ENCODE results near the gene SH3PXD2B.
"Not testable (repeated sequence)": the region's sequence is repeated elsewhere in the genome, so short reads cannot be mapped to it uniquely, and the experiment has no call there.

The SH3PXD2B gene

DNA sequence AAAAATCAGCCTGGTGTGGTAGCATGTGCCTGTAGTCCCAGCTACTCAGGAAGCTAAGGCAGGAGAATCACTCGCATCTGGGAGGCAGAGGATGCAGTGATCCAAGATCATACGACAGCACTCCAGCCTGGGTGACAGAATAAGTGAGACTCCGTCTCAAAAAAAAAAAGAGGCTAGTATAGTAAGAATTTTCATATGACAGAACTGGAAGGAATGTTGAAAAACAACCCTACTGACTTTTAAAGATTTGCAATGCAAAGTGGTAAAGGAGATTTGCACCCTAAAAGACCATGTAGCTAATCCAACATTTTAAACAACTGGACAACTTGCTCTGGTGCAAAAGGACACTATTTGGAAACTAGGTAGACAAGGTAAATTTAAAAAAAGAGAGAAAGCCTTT is 58.1 kb downstream of the SH3PXD2B start:
- DNase-seq, result no peak

DNA sequence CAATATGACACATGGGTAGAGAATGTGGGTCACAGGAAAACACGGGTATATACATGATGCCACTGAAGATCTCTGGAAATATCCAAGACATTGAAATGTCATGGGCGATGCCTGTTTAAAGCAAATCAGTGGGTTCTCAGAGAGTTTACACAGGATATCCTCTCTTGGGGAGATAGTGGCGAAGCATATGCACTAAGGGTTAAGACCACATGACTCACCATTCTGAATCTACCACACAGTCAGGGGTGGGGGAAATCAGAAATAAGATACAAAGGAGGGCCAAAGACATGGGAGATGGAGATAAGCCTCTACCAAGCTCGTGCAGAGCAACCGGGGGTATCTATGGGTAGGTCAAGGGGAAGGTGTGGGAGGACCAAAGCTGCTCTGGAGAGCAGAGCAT is 58.8 kb downstream of the SH3PXD2B start:
- DNase-seq, result no peak

DNA sequence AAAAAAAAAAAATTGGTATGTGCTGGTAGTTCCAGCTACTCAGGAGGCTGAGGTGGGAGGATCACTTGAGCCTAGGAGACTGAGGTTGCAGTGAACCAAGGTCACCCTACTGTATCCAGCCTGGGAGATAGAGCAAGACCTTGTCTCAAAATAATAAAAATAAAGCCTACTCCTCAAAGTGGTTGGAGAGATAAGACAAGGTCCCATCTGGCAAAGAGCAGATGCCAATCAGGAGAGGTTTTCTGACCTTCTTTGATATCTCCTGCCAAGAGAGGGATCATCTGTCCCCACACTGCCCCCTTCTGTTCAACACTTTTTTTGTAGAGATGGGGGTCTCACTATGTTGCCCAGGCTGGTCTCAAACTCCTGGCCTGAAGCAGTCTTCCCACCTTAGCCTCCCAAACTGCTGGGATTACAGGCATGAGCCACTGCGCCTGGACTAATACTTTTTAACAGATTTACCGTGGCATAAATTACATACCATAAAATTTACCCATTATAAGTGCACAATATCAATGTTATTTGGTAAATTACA is 64.7 kb downstream of the SH3PXD2B start:
- DNase-seq, result no peak

DNA sequence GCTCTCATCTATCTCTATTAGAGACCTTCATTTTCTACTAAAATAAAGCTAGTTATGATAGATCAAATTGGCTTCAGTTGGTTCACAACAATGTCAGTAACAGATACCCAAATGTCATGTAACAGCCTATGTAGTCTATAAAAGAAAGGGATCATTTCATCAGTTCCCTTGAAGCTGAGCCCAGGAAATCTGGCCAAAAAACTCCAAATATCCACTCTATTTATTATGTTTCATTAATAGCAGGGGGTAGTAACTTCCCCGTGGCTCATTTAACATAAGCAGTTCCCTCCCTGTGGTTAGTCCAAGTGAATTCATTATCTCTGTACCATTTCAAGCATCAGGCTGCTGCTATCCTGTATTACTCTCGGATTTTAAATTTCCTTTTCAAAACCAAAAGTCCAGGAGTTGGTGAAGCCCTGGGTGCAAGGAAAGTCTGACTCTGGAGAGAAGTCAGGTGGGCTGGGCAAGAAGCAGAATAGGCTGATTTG is 66.0 kb downstream of the SH3PXD2B start:
- no peak for DNase-seq

DNA sequence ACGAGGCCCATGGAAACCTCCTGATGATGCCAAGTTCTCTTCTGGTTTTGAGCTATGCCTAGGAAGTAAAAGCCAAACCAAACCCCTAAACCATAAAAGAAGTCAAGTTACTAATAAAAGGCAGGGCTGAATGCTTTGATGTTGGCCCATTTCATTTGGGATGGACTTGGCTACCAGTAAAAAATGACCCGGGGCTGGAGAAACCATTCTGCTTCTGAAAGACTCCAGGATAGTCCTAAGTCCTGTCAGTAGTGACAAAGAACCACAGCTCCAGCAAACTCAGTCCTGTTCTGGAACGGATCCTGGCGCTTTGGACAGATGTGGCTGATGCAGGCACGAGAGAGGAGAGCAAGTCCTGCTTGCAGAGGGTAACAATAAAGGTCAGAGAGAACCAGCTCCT is 68.6 kb downstream of the SH3PXD2B start:
- no peak for DNase-seq

DNA sequence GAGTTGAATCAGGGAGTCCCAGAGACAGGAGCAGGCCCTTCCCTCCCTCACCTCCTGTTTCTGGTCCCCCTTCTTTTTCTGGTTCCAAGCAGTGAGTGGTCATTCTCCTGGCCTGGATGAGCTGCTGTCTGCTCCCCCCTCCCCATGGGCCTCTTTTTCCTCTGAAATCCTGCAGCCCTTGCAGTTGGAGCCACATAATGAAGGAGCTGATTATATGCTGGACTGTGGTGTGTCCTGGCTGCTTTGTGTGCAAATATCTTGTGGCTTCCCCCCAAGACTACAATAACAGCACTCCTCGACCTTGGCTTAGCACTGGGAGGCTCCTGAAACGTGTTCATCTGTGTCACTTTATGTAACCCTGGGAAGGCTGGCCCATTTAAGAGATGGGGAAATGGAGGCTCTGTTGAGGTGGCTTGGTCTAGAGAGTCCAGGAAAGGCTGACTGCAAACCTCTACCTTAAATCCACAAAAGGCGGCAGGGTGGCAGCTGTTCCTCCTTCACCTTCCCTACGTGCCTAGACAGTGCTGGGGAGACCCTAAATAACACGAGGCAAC is 69.2 kb downstream of the SH3PXD2B start:
- no peak for DNase-seq

DNA sequence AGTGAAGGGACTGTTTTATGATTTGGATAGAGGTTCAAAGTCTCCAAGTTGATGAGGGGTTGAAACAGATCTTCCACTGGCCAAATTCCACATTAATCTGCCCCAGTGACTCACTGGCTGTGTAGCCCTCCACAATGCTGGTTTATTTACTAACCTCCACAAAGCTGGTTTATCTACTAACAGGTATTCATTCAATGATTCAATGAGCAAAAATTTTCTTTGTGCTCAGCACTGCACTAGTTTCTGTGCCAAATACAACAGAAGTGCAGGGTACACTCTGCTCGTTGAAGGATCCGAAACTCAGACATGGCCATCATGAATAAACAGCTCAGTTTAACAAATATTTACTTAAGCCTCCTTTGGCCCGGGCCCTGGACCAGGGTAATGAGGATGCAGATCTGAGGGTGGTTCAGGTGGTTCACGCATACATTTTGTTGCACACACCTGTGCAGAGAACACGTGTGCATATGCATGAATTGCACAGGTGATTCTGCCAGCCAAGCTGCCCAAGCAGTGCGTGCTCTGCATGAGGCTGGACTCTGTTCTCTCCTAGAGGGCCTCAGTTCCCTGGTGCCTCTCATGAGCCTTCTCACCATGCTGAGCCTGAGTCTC is 71.0 kb downstream of the SH3PXD2B start:
- peak in 1 of 2 experiments; percentile 41 for DNase-seq

DNA sequence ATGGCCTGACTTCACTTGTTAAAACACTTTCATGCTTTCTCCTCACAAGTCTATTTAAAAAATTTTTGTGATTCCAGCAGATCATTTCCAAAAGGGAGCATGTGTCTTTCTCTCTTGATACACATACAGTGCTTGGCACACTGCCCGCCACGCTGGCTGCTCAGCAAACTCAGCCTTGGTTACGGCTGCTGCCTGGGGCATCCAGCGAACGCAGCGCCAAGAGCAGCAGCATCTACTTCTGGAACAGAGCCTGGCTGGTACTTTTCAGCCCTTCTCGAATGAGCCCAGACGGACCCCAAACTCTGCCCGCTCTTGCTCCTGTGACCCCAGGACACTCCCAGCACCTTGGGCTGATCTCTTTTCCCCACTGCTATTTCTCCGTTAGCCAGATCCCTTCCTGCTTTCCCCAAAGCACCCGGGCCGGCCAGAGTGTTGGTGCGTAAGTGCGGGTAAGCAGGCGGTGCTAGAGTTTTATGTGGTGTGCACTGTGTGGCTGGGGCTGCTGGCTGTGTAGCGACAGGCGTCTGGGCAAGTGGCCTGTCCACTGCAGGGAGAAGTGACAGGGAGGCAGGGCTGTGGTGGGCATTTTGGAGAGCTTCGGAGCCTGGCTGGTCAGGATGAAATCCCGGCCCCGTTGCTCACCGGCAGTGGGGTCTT is 73.2 kb downstream of the SH3PXD2B start:
- peak; percentile 46 to 77 for DNase-seq

DNA sequence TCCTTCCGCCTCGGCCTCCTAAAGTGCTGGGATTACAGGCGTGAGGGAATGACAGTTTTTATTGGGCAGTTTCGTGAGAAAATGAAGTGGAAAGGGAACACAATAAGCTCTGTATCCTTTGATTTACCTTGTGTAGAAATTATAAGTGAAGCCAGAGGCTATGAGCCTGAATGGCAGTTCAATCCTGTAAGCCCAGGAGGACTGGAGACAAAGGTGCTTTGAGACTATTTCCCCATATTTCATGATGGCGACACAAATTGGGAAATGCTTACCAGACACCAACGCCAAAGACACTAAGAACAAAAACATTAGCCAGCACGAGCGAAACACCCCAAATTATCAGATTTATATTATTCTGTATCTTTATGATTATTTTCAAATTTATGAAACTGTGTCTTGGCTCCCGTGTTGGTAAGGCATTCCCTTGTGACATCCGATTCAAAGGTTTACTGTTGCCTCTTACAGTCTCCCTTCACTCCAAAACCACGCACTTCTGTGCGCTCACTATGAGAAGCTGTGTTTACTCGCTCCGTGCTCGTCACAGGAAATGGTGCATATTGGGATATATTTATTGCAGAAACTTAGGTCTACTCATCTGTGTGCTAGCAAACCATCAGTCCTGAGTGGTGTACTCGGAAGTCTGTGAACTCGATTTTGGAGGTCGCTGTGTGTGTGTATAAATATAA is 73.9 kb downstream of the SH3PXD2B start:
- no peak for DNase-seq

DNA sequence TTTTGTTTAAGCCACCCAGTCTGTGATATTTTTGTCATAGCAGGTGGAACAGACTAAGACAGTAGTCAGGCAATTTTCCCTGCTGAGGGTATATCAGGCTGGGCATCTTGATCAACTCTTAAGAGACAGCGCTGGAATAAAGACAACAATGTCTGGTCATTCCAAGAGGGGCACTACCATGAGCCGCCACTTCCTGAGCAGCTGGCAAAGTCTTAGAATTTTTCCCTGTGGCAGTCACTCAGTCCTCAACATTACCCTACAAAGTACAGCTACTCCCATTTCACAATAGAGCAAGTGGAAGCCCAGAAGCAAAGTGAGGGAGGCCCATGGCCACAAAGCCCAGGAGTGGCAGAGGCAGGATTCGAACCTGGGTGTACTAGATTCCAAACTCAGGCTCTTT is 74.8 kb downstream of the SH3PXD2B start:
- no peak for DNase-seq

DNA sequence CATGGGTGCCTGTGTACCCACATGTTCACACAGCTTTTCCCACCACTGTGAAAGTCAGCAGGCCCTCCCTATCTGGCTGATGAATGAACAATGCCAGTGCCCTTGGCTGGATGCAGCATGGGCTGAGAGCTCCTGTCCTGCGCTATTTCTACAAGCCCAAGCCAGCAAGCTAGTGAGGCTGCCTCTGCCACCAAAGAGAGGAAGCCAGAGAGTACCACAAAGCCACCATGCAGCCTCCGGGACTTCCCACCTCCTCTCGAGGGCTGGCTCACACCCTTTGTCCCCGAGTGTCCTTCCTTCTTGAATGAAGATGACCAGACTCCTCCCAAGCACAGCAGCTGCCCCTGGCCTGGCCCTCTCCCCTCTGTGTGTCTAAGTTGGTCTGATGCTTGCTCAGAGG is 76.5 kb downstream of the SH3PXD2B start:
- no peak for DNase-seq

DNA sequence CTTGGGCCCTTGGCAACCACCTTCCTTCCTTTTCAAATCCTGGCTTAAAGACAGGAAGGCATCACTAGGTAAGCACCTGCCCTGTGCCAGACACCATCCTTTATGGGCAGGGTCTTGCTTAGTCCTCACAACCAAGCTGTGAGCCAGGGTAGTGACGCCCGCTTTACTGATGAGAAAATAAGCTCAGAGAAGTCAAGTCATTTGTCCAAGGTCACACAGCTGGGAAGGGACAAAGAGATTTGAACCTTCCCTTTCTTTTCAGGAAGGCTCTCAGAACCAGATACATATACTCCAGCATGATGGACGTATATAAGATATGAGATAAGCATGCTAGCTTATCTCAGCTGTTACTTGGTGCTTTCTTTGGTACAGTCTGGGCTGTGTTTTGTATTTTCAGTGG is 76.9 kb downstream of the SH3PXD2B start:
- no peak for DNase-seq

DNA sequence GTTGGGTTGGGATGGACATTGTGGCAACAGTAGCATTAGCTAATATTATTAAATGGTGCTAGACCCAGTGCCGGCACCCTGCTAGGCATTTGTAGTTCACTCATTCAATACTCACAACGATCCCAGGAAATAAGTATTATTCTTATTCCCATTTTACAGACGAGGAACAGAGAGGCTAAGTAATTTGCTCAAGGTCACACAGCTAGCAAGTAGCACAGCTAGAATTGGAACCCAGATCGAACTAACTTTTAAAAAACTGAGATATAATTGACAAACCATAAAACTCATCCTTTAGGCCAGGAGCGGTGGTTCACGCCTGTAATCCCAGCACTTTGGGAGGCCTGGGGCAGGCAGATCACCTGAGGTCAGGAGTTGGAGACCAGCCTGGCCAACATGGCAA is 79.5 kb downstream of the SH3PXD2B start:
- DNase-seq, result no peak

DNA sequence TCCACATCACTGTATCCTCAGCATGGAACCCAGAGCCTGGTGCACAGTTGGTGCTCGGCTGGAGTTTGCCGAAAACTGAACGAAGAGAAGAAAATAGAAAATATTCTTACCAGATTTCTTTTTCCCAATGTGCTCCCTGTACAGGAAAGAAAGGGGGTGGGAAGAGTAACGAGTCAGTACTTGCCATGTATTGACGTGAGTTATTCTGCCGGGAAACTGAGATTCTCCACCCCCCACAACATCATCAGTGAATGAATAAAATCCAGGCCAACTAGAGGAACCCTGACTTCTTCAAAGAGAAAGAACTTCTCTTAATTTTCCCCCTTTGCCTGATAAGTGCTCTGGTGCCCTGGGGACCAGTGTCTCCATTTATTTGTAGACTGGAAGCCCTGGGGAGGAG is 80.6 kb downstream of the SH3PXD2B start:
- DNase-seq, result no peak

DNA sequence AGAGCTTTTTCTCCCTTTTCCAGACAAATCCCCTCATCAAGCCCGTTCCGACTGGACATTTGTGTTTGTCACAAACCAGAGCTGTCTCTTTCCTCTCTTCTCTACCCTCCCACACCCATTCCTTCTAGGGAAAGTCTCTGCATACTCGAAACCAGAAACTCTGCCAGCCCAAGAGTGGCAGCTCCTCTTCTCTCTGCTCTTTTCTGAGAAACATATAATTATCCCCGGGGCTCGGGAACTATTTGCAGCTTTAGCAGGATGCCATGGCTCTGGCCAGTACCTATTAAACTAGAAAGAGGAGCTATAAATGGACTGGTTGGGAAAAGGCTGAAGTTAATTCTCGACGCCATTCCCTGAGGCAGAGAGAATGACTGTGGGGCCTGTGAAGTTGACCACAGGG is 82.6 kb downstream of the SH3PXD2B start:
- DNase-seq, result no peak

DNA sequence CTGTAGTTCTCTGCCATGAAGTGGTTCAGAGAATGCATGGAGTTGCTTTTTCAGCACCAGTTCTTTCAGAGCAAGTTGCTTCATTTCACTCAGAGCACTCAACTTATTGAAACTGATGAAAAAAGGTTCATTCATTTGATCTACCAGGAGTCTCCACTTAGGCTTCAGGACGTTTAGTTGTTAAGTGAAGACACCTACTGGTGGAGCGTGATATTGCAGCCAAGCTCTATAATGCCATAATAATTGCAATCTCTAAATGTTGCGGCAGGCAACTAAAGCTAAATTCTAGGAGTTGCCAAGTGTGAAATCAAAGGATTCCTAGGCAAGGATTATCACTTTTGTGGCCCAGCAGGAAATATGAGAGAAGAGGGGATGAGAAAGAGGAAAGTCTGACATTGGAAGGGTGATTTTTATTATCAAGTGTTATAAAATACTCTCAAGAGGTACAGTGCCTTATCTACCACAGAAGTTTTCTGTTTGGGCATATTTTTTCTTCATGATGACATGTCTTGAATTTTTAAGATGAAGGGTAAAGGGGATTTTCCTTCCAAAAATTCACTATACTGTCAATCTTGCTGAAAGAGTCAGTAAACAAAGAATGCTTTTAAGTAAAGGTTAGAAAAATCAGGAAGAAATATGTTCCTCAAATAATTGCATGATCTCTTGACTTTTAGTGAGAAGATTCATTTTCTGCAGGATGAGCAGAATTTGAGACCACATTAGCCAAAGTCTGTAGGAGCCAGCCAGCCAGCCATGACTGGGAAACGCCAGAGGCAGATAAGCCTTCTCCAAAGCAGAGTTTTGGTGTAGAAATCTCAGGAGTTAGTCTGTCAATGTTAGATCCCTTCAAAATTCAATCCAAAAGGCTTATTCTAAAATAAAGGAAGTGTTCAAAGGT is 83.4 kb downstream of the SH3PXD2B start:
- peak in 1 of 2 experiments; percentile 20 for DNase-seq

DNA sequence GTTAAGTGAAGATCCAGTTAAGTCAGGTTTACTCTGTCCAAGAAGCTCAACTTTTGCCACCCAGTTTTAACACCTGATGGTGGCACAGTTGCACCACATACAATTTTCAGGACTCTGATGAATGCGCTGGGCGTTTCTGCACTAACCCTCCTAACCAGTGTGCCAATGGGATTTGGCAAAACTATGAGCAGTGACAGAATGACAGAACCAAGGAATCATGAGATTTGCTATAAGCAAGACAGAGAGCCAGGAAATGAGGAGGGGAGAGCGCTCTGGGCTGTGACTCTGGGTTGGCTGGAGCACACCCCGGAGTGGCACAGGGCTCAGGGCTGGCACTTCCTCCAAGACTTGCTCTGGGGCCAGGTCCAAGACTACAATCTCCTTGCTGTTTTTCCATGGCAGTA is 84.1 kb downstream of the SH3PXD2B start:
- no peak for DNase-seq

DNA sequence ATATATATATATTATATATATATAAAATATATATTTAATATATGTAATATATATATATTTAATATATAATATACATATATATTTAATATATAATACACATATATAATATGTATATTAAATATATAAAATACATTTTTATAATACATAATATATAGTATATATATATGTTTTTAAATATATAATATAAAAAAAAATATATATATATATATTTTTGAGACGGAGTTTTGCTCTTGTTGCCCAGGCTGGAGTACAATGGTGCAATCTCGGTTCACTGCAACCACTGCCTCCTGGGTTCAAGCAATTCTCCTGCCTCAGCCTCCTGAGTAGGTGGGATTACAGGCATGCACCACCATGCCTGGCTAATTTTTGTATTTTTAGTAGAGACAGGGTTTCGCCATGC is 85.6 kb downstream of the SH3PXD2B start:
- not testable (repeated sequence) for DNase-seq

DNA sequence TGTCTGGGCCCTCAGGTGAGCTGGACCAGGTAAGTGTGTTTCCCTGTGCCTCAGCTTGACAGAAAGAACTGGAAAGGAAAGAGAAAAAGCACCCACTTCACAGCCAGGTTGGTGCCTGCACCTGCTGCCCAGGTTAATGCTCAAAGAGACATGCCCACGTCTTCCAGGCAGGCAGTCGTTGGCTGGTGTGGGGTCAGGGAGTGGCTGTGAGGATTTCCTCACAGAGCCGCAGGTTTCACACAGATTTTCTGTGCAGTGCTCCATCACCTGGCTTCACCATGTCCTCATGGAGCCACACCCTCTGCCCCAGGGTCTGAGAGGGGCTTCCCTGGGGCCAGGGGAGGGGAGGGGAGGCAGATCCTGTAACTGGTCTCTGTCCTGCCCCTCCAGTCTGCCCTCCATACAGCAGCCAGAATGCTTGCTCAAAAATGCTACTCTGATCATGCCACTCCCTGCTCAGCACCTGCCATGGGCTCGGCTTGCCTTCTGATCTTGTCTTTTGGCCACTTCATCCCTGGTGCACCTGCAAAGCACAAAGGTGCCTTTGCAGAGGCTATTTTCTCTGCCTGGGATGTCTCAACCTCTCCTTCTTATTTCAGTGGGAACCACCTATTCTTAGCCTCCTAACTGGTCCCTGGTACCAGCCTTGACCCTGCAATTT is 88.2 kb downstream of the SH3PXD2B start:
- DNase-seq, result no peak

DNA sequence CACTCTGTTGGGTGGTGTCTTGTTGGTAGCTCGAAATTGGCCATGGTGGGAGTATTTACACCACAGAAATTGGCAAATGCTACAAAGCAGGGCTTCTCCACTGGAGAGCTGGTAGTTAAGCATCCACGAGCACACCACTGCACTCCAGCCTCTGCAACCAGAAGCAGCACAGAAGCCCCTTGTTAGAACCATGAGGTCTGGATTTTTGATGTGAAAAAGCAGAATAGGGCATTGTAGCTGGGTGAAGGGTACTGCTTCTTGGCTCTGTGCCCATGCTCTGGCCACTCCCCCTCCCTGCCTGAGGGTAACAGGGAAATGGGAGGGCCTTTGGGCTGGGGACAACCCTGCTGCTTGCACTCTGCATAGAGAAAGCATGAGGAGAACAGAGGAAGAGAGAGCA is 89.6 kb downstream of the SH3PXD2B start:
- no peak for DNase-seq

DNA sequence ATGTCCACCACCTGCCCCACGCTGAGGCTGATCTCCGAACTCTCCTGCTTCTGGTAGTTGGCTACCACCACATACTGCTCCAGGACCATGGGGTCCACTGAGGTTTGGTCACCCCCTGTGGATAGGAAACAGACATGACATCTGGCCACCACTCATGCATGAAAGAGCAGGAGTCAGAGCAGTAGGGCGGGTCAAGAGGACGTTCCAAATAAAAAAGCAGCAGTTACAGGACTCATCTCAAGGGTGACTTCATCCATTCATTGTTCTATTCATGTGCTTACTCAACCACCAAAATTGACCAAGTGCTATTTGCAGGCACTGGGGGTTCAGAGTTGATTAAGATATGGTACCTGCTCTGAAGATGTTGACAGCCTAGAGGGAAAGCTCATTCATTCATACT is 91.6 kb downstream of the SH3PXD2B start:
- no peak for DNase-seq

All from NCI-H2081 (cell line).